ENCODE measurements around the gene CDYL.
"Not testable (repeated sequence)": the region's sequence is repeated elsewhere in the genome, so short reads cannot be mapped to it uniquely, and the experiment has no call there.

The CDYL gene

DNA sequence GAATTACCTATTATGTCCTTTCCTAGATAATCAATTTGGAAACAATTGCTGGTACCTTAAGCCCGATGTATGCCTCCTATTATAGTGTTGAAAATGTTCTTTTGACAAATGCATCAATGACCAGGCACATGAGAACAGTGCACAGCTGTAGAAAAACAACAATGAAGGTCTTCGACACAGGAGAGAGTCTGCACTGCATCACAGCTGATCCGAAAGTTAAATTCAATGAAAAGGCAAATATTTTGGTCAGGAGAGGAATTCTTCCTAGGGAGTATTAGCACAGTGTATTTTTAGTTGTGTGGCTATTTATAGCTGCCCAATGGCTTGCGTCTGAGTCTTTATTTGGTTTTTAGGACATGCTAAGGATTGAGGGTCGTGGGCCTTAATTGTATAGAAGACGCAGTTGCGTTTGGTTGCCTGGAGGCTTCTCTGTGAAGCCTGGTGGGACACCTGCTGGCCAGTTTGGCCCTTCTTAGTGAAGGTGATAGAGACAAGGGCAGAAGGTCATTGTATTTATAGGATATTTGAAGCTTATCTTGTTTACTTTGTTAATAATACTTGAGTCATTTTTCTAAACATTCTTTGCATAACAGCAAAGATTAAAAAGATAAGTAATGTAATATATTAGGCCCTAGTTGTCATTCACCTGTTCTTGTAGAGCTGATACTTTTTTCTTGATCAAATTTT is 72.3 kb downstream of the CDYL start:
- no peak for DNase-seq

GRCh38 chr6:4849226-4850022 is 73.2 kb downstream of the CDYL start:
- no peak for DNase-seq

DNA sequence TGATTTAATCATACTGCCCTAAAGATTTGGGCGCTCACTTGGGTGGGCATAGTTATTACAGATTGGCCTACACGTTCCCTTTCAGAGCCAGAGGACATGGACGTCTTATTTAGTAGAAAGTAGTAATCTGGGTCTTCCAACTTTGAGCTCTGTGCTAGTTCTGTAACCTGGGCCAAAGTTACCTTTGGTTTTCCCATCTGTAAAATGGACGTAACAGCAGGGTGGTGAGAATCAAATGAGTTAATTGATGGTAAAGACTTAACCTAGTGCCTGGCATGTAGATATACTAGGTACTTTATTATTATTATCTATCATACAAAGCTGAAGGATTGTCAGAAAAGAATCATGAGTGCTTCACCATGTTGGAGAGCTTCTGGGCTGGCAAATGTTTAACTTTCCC is 74.8 kb downstream of the CDYL start:
- no peak for DNase-seq

DNA sequence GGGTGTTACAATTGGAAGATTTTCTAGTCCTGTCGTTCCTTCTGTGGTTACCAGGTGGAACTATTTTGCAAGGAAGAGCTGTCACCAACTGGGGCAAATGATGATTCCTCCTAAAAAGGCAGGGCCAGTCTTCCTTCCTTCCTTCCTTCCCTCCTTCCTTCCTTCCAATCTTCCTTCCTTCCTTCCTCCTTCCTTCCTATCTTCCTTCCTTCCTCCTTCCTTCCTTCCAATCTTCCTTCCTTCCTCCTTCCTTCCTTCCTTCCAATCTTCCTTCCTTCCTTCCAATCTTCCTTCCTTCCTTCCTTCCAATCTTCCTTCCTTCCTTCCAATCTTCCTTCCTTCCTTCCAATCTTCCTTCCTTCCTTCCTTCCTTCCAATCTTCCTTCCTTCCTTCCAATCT is 76.0 kb downstream of the CDYL start:
- not testable (repeated sequence) for DNase-seq

GRCh38 chr6:4852938-4853337 is 76.7 kb downstream of the CDYL start:
- no peak for DNase-seq

- no peak for DNase-seq
Observed at GRCh38 chr6:4853349-4853748, 77.1 kb downstream of the CDYL start.

GRCh38 chr6:4853782-4854511 is 77.7 kb downstream of the CDYL start:
- no peak for DNase-seq

GRCh38 chr6:4856785-4857184 is 80.6 kb downstream of the CDYL start:
- no peak for DNase-seq

DNA sequence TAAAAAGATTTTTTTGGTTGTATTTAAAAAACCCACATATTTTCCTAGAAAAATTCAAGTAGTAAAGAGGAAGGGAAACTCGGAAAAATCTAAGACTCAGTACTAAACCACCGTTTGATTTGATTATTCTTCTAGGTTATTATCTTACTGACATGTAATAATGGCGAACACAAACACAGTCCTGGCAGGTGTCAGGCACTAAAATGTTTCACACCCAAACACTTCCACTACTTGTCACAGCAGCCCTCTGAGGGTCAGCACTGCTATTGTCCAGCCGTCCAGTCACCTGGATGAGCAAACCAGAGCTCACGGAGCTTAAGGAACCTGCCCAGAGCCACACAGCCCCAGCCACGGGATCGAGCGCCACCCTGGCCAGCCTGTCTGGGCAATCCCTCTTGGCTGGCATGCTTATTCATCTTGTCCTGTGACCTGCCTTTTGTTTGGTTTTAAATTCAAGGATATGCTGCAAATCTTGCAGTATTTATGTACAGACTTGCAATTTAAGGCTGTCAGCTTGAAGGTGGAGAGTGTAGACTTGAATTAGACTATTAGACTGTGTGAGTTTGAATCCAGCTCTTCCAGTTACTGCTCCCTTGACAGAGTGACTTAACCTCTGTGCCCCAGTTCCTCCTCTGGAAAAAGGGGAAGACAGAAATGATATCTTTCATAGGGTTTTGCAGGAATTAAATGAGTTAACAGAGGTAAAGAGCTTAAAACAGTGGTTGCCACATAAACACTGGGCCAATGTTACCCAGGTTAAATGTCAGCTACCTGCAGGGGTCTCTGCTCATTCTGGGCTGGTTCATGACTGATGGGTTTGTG is 82.2 kb downstream of the CDYL start:
- no peak for DNase-seq

DNA sequence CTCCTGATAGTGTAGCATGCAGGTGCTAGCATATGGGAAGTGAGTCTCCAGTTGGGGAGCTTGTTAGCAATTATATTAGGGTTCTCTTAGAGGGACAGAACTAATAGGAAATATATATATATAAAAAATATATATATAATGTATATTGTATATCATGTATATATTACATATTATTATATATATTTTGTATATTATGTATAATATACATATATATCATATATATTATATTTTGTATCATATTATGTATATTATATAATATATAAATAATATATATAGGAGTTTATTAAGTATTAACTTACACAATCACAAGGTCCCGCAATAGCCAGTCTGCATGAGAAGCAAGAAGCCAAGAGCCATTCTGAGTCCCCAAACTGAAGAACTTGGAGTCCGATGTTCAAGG is 84.2 kb downstream of the CDYL start:
- no peak for DNase-seq

GRCh38 chr6:4861564-4861963 is 85.4 kb downstream of the CDYL start:
- DNase-seq: peak in 1 of 2 experiments; percentile 54

DNA sequence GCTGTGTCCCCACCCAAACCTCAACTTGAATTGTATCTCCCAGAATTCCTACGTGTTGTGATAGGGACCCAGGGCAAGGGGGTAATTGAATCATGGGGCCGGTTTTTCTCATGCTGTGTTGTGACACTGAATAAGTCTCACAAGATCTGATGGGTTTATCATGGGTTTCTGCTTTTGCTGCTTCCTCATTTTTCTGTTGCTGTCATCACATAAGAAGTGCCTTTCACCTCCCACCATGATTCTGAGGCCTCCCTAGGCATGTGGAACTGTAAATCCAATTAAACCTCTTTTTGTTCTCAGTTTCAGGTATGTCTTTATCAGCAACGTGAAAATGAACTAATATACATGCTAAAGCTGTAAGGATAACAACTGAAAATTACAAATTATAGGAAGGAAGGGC is 88.3 kb downstream of the CDYL start:
- no peak for DNase-seq

GRCh38 chr6:4865006-4865405 is 88.8 kb downstream of the CDYL start:
- not testable (repeated sequence) for DNase-seq

DNA sequence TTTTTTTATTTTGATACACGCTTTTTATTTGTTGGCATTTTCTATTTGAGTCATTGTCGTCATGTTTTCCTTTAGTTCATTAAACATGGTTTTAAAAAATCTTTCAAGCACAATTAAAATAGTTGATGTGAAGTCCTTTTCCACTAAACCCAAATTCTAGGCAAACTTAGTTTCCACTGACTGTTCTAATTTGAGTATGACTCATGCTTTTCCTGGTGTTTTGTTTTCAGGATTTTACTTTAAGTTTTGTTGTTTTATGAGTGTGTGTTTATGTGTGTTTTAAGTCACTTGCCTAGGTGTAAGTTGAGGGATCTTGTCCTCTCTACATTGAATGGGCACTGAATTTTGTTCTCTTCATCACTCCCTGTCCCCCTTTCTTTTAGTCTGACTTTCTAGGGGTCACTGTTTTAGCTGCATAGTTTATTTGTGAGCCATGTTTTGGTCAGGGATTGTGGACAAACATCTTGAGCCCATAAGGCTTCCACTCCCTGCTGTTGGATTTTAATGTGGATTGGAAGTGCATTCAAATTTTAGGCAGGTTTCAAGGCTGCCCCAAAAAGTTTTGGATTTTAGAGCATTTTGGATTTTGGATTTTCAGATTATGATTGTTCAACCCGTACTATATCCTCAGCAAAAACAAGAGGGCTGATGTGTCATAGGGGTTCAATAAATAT is 94.8 kb downstream of the CDYL start:
- DNase-seq: no peak

DNA sequence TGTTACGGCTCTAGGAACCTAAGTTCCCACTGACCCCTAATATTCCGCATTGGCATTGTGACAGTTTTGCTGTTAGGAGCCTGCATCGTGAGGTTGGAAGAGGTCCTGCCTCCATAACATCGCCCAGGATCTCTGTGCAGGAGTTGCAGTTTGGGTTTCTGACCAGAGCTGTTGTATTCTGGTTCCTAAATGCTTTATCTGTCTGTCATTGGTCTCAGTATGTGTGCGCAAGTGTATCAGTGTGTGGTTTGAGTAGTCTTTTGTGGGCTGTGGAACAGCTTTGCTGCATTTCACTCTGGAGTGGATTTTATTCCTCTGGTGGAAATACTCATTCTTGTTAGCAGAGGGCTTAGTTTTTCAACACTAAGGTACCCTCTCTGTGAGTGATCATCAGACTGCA is 95.6 kb downstream of the CDYL start:
- no peak for DNase-seq

DNA sequence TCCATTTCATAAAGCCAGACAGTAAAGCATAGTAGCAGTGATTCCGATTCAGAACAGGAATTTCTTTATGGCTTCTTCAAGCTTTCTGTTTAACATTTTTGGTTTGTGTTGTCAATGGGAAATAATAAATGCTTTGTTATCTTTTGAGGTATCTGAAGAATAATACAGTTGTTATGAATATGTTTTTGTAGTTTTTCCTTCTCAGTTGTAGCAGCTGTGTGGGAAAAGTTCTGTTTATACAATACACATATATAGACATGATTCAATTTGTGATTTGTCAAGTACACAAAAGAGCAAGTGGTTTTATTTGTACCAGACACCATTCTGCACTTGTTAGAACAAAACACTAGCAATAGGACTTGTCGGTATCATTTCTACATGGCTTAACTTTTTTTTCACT is 96.6 kb downstream of the CDYL start:
- no peak for DNase-seq

- no peak for DNase-seq
Observed at GRCh38 chr6:4873928-4874327, 97.7 kb downstream of the CDYL start.

DNA sequence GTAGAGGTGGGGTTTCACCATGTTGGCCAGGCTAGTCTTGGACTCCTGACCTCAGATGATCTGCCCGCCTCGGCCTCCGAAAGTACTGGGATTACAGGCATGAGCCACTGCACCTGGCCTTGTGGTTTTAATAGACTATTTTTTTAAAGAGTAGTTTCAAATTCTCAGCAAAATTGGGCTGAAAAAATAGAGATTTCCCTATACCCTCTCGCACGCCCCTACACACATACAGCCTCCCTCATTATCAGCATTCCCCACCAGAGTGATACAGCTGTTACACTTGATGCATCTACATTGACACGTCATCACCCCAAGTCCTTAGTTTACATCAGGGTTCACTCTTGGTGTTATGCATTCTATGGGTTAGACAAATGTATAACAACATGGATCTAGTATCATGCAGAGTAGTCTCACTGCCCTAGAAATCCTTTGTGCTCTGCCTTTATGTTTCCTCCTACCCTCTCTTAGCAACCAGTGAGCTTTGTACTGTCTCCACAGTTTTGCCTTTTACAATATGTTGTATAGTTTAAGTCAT is 103.6 kb downstream of the CDYL start:
- no peak for DNase-seq

DNA sequence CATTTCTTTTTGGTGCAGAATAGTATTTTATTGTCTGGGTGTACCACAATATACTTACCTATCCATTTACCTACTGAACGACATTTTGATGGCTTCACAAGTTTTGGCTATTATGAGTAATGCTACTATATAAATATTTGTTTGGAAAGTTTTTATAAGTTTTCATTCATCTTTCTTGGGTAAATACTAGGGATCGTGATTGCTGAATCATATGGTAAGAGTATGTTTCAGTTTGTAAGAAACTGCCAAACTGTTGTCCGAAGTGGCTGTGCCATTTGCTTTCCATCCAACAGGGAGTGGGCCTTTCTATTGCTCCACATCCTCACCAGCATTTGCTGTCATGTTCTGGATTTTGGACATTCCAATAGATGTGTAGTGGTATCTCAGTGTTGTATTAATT is 104.2 kb downstream of the CDYL start:
- no peak for DNase-seq

- no peak for DNase-seq
Observed at GRCh38 chr6:4883298-4883697, 107.1 kb downstream of the CDYL start.

- no peak for DNase-seq
Observed at GRCh38 chr6:4884646-4885340, 108.6 kb downstream of the CDYL start.
